Gastrocnemius medialis (tissue), 4 donors: ENCODE results near the gene RHOT1.
"Not testable (repeated sequence)": the region's sequence is repeated elsewhere in the genome, so short reads cannot be mapped to it uniquely, and the experiment has no call there.

Experiments
- POLR2A ChIP-seq, 2 donors: fragments of 450-650 bp; IDR thresholded peaks; one replicate each; pipeline ENCODE4 v1.6.1; 2017; ENCODE audit warnings: antibody characterized with exemption in 2 of 2, mild to moderate bottlenecking in 2 of 2, moderate library complexity in 2 of 2
- TF ChIP-seq, protein P1 (sequence below), 5 experiments: fragments of 450-650 bp in 3 of 5; fragments of 200-600 bp in 2 of 5; sonication (generic) in 2 of 5; IDR thresholded peaks in 4 of 5; conservative IDR thresholded peaks in 1 of 5; 1 replicate in 4 of 5; 2 replicates in 1 of 5; pipeline ENCODE4 v1.5.1; 2016 to 2019; ENCODE audit warnings: antibody characterized with exemption in 5 of 5, mild to moderate bottlenecking in 3 of 5, moderate library complexity in 3 of 5

DNA sequence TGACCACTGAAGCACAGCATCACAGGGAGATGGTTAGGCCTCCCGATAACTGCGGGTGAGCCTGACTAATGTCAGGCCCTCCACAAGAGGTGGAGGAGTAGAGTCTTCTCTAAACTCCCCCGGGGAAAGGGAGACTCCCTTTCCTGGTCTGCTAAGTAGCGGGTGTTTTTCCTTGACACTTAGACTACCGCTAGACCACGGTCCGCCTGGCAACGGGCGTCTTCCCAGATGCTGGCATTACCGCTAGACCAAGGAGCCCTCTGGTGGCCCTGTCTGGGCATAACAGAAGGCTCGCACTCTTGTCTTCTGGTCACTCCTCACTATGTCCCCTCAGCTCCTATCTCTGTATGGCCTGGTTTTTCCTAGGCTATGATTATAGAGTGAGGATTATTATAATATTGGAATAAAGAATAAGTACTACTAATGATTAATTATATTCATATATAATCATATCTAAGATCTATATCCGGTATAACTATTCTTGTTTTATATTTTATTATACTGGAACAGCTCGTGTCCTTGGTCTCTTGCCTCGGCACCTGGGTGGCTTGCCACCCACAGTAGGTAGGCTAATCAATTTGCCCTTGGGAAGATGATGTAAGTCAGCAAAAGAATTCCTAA, 6.7 kb upstream of the RHOT1 start:
- TF ChIP-seq, protein P1, sequence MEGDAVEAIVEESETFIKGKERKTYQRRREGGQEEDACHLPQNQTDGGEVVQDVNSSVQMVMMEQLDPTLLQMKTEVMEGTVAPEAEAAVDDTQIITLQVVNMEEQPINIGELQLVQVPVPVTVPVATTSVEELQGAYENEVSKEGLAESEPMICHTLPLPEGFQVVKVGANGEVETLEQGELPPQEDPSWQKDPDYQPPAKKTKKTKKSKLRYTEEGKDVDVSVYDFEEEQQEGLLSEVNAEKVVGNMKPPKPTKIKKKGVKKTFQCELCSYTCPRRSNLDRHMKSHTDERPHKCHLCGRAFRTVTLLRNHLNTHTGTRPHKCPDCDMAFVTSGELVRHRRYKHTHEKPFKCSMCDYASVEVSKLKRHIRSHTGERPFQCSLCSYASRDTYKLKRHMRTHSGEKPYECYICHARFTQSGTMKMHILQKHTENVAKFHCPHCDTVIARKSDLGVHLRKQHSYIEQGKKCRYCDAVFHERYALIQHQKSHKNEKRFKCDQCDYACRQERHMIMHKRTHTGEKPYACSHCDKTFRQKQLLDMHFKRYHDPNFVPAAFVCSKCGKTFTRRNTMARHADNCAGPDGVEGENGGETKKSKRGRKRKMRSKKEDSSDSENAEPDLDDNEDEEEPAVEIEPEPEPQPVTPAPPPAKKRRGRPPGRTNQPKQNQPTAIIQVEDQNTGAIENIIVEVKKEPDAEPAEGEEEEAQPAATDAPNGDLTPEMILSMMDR (IDR thresholded peaks at IDR 0.05 in 4 of 5, conservative IDR thresholded peaks at IDR 0.05 in 1 of 5): peak in 3 of 5 experiments; percentile 12 to 43 (median 14)
- TF ChIP-seq POLR2A (IDR thresholded peaks at IDR 0.05): not testable (repeated sequence)
